LNCAP (cell line): Measurements from ENCODE around the gene MED27.

Experiments
- CTCF ChIP-seq: fragments of 450-650 bp; IDR thresholded peaks from 2 replicates; pipeline ENCODE4 v1.5.1; 2017; ENCODE audit warnings: mild to moderate bottlenecking

MED27 gene

GRCh38 chr9:132049323-132049882 lies 30.3 kb downstream of the MED27 start:
- TF ChIP-seq CTCF, result no peak

GRCh38 chr9:132048201-132048600 lies 31.5 kb downstream of the MED27 start:
- TF ChIP-seq CTCF, result no peak

GRCh38 chr9:132046456-132046855 lies 33.2 kb downstream of the MED27 start:
- TF ChIP-seq CTCF, result no peak

- TF ChIP-seq CTCF, result no peak
Observed at GRCh38 chr9:132044176-132044875, 35.3 kb downstream of the MED27 start.

- no peak for TF ChIP-seq CTCF
Observed at GRCh38 chr9:132043708-132044107, 36.0 kb downstream of the MED27 start.

GRCh38 chr9:132042324-132042723 lies 37.3 kb downstream of the MED27 start:
- no peak for TF ChIP-seq CTCF

- no peak for TF ChIP-seq CTCF
Observed at GRCh38 chr9:132041798-132042197, 37.9 kb downstream of the MED27 start.
